Liver (tissue), 9 donors: ENCODE measurements around the gene AMBRA1. TPM values are rescaled to one million over a fixed set of nuclear protein-coding genes. Genes with fewer than 3 reads are reported as not detected.

Source experiments
- DNase-seq: peaks from one replicate; pipeline ENCODE4 v3.0.0-alpha.2; 2017; ENCODE audit warnings: low spot score
- H3K27ac ChIP-seq, 2 donors: one replicate each; pipeline ENCODE4 v1.7.0; 2013; ENCODE audit warnings: inconsistent platforms in 2 of 2, low read length in 2 of 2, control low read depth in 1 of 2, low read depth in 1 of 2, mild to moderate bottlenecking in 1 of 2
- H3K27me3 ChIP-seq, 4 donors: one replicate each; pipeline versions ENCODE4 v1.6.1 to v1.7.0; 2013; ENCODE audit warnings: low read length in 3 of 4, inconsistent platforms in 1 of 4, mild to moderate bottlenecking in 1 of 4, moderate library complexity in 1 of 4; ENCODE audit not compliant: control insufficient read depth in 4 of 4, insufficient read depth in 4 of 4
- H3K36me3 ChIP-seq, 4 donors: one replicate each; pipeline versions ENCODE4 v1.6.1 to v1.7.0; 2013; ENCODE audit warnings: low read length in 3 of 4, mild to moderate bottlenecking in 3 of 4, low read depth in 1 of 4, moderate library complexity in 1 of 4; ENCODE audit not compliant: control insufficient read depth in 4 of 4, insufficient read depth in 3 of 4
- H3K4me1 ChIP-seq, 4 donors: one replicate each; pipeline versions ENCODE4 v1.6.1 to v1.7.0; 2013; ENCODE audit warnings: low read length in 3 of 4, mild to moderate bottlenecking in 3 of 4, moderate library complexity in 1 of 4; ENCODE audit not compliant: control insufficient read depth in 4 of 4, insufficient read depth in 4 of 4
- H3K4me3 ChIP-seq, 3 donors: one replicate each; pipeline versions ENCODE4 v1.6.1 to v1.7.0; 2013; ENCODE audit warnings: low read length in 3 of 3, control low read depth in 1 of 3, low read depth in 1 of 3, mild to moderate bottlenecking in 1 of 3
- H3K9ac ChIP-seq, 2 donors: one replicate each; pipeline ENCODE4 v1.7.0; 2013; ENCODE audit warnings: low read length in 2 of 2, mild to moderate bottlenecking in 2 of 2, moderate library complexity in 2 of 2, control low read depth in 1 of 2, low read depth in 1 of 2
- H3K9me3 ChIP-seq, 4 donors: one replicate each; pipeline versions ENCODE4 v1.6.1 to v1.7.0; 2013; ENCODE audit warnings: low read length in 3 of 4; ENCODE audit not compliant: control insufficient read depth in 4 of 4
- EGR1 ChIP-seq, 2 donors: IDR thresholded peaks; 2 replicates each; pipeline ENCODE4 v1.6.1; 2016 to 2018; ENCODE audit warnings: antibody characterized with exemption in 2 of 2, low read depth in 2 of 2
- FOXA1 ChIP-seq: IDR thresholded peaks from 2 replicates; pipeline ENCODE4 v1.6.1; 2016; ENCODE audit warnings: antibody characterized with exemption
- GABPA ChIP-seq, 2 donors: IDR thresholded peaks in 1 of 2; conservative IDR thresholded peaks in 1 of 2; 2 replicates each; pipeline ENCODE4 v1.6.1; 2016; ENCODE audit warnings: antibody characterized with exemption in 2 of 2, mild to moderate bottlenecking in 1 of 2, moderate library complexity in 1 of 2
- HNF4A ChIP-seq, 2 donors: conservative IDR thresholded peaks; 2 replicates each; pipeline ENCODE4 v1.6.1; 2016; ENCODE audit warnings: antibody characterized with exemption in 2 of 2, mild to moderate bottlenecking in 2 of 2
- HNF4G ChIP-seq: IDR thresholded peaks from 2 replicates; pipeline ENCODE4 v1.6.1; 2016; ENCODE audit warnings: antibody characterized with exemption
- JUND ChIP-seq, 2 donors: IDR thresholded peaks; 2 replicates each; pipeline ENCODE4 v1.6.1; 2016; ENCODE audit warnings: antibody characterized with exemption in 2 of 2
- RAD21 ChIP-seq, 2 donors: IDR thresholded peaks; 2 replicates each; pipeline ENCODE4 v1.6.1; 2016; ENCODE audit warnings: antibody characterized with exemption in 2 of 2, mild to moderate bottlenecking in 2 of 2
- RXRA ChIP-seq, 2 donors: IDR thresholded peaks; 2 replicates each; pipeline ENCODE4 v1.6.1; 2017 to 2018; ENCODE audit warnings: antibody characterized with exemption in 2 of 2, mild to moderate bottlenecking in 1 of 2
- SP1 ChIP-seq: IDR thresholded peaks from 2 replicates; pipeline ENCODE4 v1.6.1; 2018; ENCODE audit warnings: antibody characterized with exemption, mild to moderate bottlenecking
- YY1 ChIP-seq: IDR thresholded peaks from 2 replicates; pipeline ENCODE4 v1.6.1; 2016; ENCODE audit warnings: antibody characterized with exemption, mild to moderate bottlenecking
- WGBS: extraction: QIAGEN DNeasy Blood & Tissue Kit; methylation state at CpG from one replicate; pipeline ENCODE4 v1.1.7; 2013; 5-methylcytosine and 5-hydroxymethylcytosine counted together
- polyA plus RNA-seq, 2 donors: library from polyadenylated mRNA; stranded (reverse) in 1 of 2; unstranded in 1 of 2; fragments of 200-250 nt in 1 of 2; fragments of >200 nt in 1 of 2; fragmentation: Nextera tagmentation in 1 of 2; extraction: Ambion mirVana in 1 of 2; gene quantifications; one replicate each; pipeline versions ENCODE4 v1.2.1 to v1.2.3, GENCODE V29; 2013 to 2015
- total RNA-seq, 2 donors: library from RNA; depleted of rRNA; stranded (reverse); fragments of >200 nt; gene quantifications; one replicate each; pipeline ENCODE4 v1.2.3, GENCODE V29; 2014
- TF ChIP-seq, protein P1 (sequence below): IDR thresholded peaks from 2 replicates; pipeline ENCODE4 v1.6.1; 2016; ENCODE audit warnings: antibody characterized with exemption
- TF ChIP-seq, protein P2 (sequence below): IDR thresholded peaks from 2 replicates; pipeline ENCODE4 v1.6.1; 2016; ENCODE audit warnings: antibody characterized with exemption
- TF ChIP-seq, protein P3 (sequence below): IDR thresholded peaks from 2 replicates; pipeline ENCODE4 v1.6.1; 2016; ENCODE audit warnings: antibody characterized with exemption, mild to moderate bottlenecking
- TF ChIP-seq, protein P4 (sequence below): fragments of 150-350 bp; IDR thresholded peaks from 2 replicates; pipeline ENCODE4 v1.5.1; 2017; ENCODE audit warnings: improper control_type of control experiment, low read depth, low read length; ENCODE audit not compliant: missing input control
- donor health status: healthy.
- donor health status: healthy.
- donor health status: healthy.
- donor health status: healthy.
- donor health status: healthy.

The AMBRA1 gene
- total and polyA plus RNA-seq, 4 donors: 3.7 to 25.7 (median 15.1) TPM

DNA sequence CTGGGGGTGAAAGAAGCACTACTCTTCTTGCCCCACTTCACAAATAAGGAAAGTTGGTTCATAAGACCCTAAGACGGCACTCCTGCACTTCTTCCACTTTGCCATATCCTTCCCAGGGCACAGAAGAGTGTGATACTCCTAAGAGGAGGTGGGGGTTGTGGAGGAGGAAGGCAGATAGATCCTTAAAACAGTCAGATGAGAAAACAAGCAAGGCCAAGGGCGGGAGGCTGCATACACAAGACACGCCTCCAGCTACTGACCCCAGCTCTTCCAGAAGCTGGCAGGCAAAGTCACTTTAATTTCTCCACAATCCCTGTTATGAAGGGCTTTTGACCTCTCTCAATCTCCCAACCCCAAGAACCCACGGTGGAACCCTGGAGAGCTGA, 200.6 kb downstream of the AMBRA1 start:
- Histone ChIP-seq H3K9ac (no peak overlapping the region), H3K4me3 (no peak overlapping the region), H3K27ac (no peak overlapping the region), H3K9me3 (no peaks in the 10 kb centered on the region), H3K36me3 (peaks cover 1 to 12% (median 5%) of the 10 kb centered on the region in 4 donors), H3K27me3 (peaks cover 0 to 14% (median 7%) of the 10 kb centered on the region in 4 donors), H3K4me1 (peaks cover 20 to 34% (median 26%) of the 10 kb centered on the region in 4 donors)
- TF ChIP-seq RXRA (IDR thresholded peaks at IDR 0.05): no peak
- no peak for TF ChIP-seq HNF4G
- TF ChIP-seq, protein P1, sequence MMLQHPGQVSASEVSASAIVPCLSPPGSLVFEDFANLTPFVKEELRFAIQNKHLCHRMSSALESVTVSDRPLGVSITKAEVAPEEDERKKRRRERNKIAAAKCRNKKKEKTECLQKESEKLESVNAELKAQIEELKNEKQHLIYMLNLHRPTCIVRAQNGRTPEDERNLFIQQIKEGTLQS: no peak
- no peak for TF ChIP-seq JUND (IDR thresholded peaks at IDR 0.05)
- no peak for TF ChIP-seq SP1
- no peak for TF ChIP-seq RAD21 (IDR thresholded peaks at IDR 0.05)
- no peak for TF ChIP-seq YY1
- TF ChIP-seq, protein P2, sequence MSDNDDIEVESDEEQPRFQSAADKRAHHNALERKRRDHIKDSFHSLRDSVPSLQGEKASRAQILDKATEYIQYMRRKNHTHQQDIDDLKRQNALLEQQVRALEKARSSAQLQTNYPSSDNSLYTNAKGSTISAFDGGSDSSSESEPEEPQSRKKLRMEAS: no peak
- TF ChIP-seq HNF4A (conservative IDR thresholded peaks at IDR 0.05): no peak
- TF ChIP-seq GABPA (IDR thresholded peaks at IDR 0.05 in 1 of 2, conservative IDR thresholded peaks at IDR 0.05 in 1 of 2): no peak
- TF ChIP-seq, protein P3, sequence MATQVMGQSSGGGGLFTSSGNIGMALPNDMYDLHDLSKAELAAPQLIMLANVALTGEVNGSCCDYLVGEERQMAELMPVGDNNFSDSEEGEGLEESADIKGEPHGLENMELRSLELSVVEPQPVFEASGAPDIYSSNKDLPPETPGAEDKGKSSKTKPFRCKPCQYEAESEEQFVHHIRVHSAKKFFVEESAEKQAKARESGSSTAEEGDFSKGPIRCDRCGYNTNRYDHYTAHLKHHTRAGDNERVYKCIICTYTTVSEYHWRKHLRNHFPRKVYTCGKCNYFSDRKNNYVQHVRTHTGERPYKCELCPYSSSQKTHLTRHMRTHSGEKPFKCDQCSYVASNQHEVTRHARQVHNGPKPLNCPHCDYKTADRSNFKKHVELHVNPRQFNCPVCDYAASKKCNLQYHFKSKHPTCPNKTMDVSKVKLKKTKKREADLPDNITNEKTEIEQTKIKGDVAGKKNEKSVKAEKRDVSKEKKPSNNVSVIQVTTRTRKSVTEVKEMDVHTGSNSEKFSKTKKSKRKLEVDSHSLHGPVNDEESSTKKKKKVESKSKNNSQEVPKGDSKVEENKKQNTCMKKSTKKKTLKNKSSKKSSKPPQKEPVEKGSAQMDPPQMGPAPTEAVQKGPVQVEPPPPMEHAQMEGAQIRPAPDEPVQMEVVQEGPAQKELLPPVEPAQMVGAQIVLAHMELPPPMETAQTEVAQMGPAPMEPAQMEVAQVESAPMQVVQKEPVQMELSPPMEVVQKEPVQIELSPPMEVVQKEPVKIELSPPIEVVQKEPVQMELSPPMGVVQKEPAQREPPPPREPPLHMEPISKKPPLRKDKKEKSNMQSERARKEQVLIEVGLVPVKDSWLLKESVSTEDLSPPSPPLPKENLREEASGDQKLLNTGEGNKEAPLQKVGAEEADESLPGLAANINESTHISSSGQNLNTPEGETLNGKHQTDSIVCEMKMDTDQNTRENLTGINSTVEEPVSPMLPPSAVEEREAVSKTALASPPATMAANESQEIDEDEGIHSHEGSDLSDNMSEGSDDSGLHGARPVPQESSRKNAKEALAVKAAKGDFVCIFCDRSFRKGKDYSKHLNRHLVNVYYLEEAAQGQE: no peak
- TF ChIP-seq, protein P4, sequence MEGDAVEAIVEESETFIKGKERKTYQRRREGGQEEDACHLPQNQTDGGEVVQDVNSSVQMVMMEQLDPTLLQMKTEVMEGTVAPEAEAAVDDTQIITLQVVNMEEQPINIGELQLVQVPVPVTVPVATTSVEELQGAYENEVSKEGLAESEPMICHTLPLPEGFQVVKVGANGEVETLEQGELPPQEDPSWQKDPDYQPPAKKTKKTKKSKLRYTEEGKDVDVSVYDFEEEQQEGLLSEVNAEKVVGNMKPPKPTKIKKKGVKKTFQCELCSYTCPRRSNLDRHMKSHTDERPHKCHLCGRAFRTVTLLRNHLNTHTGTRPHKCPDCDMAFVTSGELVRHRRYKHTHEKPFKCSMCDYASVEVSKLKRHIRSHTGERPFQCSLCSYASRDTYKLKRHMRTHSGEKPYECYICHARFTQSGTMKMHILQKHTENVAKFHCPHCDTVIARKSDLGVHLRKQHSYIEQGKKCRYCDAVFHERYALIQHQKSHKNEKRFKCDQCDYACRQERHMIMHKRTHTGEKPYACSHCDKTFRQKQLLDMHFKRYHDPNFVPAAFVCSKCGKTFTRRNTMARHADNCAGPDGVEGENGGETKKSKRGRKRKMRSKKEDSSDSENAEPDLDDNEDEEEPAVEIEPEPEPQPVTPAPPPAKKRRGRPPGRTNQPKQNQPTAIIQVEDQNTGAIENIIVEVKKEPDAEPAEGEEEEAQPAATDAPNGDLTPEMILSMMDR: no peak
- WGBS: 73% methylated on average over 4 of the region's 4 CpGs
- DNase-seq: no peak

DNA sequence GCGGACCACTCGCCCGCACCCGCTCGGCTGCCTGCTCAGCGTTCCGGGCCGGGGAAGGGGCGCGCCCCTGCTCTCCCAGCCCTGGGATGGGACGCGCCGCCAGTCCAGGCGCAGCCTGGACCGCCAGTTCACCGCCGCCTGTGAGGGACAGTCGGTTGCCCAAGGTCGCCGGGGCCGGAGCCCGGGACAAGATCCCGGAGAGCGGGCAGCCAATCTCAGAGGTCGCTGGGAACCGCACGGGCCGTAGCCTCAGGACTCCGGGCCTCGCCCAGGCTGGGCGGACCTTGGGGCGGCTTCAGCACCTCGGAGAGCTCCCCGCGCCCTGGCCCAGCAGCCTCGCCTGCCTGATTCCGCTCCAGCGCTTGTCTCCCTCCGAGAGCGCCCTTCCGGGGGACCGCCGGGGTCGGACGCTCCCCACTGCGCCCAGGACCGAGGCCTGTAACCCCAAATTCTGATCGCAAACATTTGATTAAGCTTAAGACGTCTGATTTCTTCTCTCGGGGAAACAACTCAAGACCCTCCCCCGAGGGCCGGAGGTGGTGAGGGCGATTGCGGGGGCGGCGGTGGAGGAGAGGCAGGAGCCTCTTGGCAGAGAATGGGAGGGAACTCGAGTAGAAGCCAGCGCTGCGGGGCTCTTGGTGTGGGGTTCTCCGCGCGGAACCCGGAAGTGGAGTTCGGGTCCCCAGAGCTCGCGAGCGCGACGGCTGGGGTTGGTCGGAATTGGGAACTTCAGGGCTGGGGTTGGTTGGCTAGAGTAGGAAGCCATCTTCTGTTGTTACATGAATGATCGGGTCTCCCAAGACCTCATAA, 201.2 kb downstream of the AMBRA1 start:
- peak overlapping the region in 2 of 3 donors; percentile 37 to 54 for H3K4me3 ChIP-seq
- no peak overlapping the region for H3K27ac ChIP-seq
- H3K36me3 ChIP-seq: peaks cover 0 to 9% (median 4%) of the 10 kb centered on the region in 4 donors
- TF ChIP-seq JUND (IDR thresholded peaks at IDR 0.05) (no peak), SP1 (peak; percentile 31), GABPA (IDR thresholded peaks at IDR 0.05 in 1 of 2, conservative IDR thresholded peaks at IDR 0.05 in 1 of 2) (no peak), FOXA1 (no peak), HNF4A (conservative IDR thresholded peaks at IDR 0.05) (peak; percentile 24 to 51), RXRA (IDR thresholded peaks at IDR 0.05) (peak; percentile 33 to 40), RAD21 (IDR thresholded peaks at IDR 0.05) (peak; percentile 22 to 37), EGR1 (IDR thresholded peaks at IDR 0.05; ENCODE audit: low read depth in 2 of 2) (peak; percentile 47 to 68)
- TF ChIP-seq, protein P3: peak; percentile 100
- 4% methylated on average over 71 of the region's 71 CpGs for WGBS
- H3K4me1 ChIP-seq: peaks cover 20 to 37% (median 26%) of the 10 kb centered on the region in 4 donors
- DNase-seq: peak; percentile 86
- H3K9me3 ChIP-seq: no peaks in the 10 kb centered on the region
- no peak overlapping the region for H3K9ac ChIP-seq
- H3K27me3 ChIP-seq: peaks cover 0 to 16% (median 7%) of the 10 kb centered on the region in 4 donors
